Measurements from ENCODE around the gene MAS1.

The MAS1 gene

GRCh38 chr6:159892053-159892452 lies 1.3 kb downstream of the MAS1 start:
- H3K4me3 ChIP-seq (replicated peaks; ENCODE audit: low read depth, low read length), result no peak overlapping the region
- no peak for DNase-seq (ENCODE audit: low read depth)
- no peak for TF ChIP-seq CTCF (IDR thresholded peaks at IDR 0.05; ENCODE audit: low read length, missing control alignments)

GRCh38 chr6:159893064-159893463 lies 2.3 kb downstream of the MAS1 start:
- no peak overlapping the region for H3K4me3 ChIP-seq (replicated peaks; ENCODE audit: low read depth, low read length)
- DNase-seq (ENCODE audit: low read depth), result no peak
- no peak for TF ChIP-seq CTCF (IDR thresholded peaks at IDR 0.05; ENCODE audit: low read length, missing control alignments)

GRCh38 chr6:159894991-159895390 lies 4.2 kb downstream of the MAS1 start:
- no peak for DNase-seq (ENCODE audit: low read depth)
- TF ChIP-seq CTCF (IDR thresholded peaks at IDR 0.05; ENCODE audit: low read length, missing control alignments), result no peak
- H3K4me3 ChIP-seq (replicated peaks; ENCODE audit: low read depth, low read length), result no peak overlapping the region

- no peak for DNase-seq (ENCODE audit: low read depth)
- TF ChIP-seq CTCF (IDR thresholded peaks at IDR 0.05; ENCODE audit: low read length, missing control alignments), result no peak
- H3K4me3 ChIP-seq (replicated peaks; ENCODE audit: low read depth, low read length), result no peak overlapping the region
Measured at GRCh38 chr6:159897603-159898002, 6.8 kb downstream of the MAS1 start.

GRCh38 chr6:159898519-159898918 lies 7.7 kb downstream of the MAS1 start:
- no peak for DNase-seq (ENCODE audit: low read depth)
- no peak for TF ChIP-seq CTCF (IDR thresholded peaks at IDR 0.05; ENCODE audit: low read length, missing control alignments)
- H3K4me3 ChIP-seq (replicated peaks; ENCODE audit: low read depth, low read length), result no peak overlapping the region

- H3K4me3 ChIP-seq (replicated peaks; ENCODE audit: low read depth, low read length), result no peak overlapping the region
- peak; percentile 65 for DNase-seq (ENCODE audit: low read depth)
- no peak for TF ChIP-seq CTCF (IDR thresholded peaks at IDR 0.05; ENCODE audit: low read length, missing control alignments)
Measured at GRCh38 chr6:159899994-159900745, 9.4 kb downstream of the MAS1 start.

GRCh38 chr6:159902620-159903019 lies 11.8 kb downstream of the MAS1 start:
- no peak overlapping the region for H3K4me3 ChIP-seq (replicated peaks; ENCODE audit: low read depth, low read length)
- DNase-seq (ENCODE audit: low read depth), result no peak

More at GRCh38 chr6:159902620-159903019, 11.8 kb downstream of the MAS1 start:
- TF ChIP-seq CTCF (IDR thresholded peaks at IDR 0.05; ENCODE audit: low read length, missing control alignments), result no peak
